K562 (cell line): ENCODE data around the gene CREM. TPM values are rescaled to one million over a fixed set of nuclear protein-coding genes. Genes with fewer than 3 reads are reported as not detected.

Experiments used
- BRD9 ChIP-seq: fragments of 450-650 bp; IDR thresholded peaks from 2 replicates; pipeline ENCODE4 v1.6.1; 2018; ENCODE audit warnings: low read depth; ENCODE audit not compliant: partially characterized antibody
- CBFA2T2 ChIP-seq: fragments of 450-650 bp; conservative IDR thresholded peaks from 2 replicates; pipeline ENCODE4 v1.6.1; 2017; ENCODE audit warnings: mild to moderate bottlenecking
- IRF2 ChIP-seq: sonication (generic); formaldehyde crosslinking; IDR thresholded peaks from 2 replicates; pipeline ENCODE4 v1.8.1; 2022; ENCODE audit warnings: mild to moderate bottlenecking, missing genetic modification reagents
- KAT8 ChIP-seq: fragments of 450-650 bp; IDR thresholded peaks from 2 replicates; pipeline ENCODE4 v1.6.1; 2016; ENCODE audit warnings: low read depth, mild to moderate bottlenecking
- MECOM ChIP-seq: fragments of 250-450 bp; sonication (Bioruptor Pico); IDR thresholded peaks from 2 replicates; pipeline ENCODE4 v1.8.0; 2022; ENCODE audit warnings: inconsistent platforms
- NFRKB ChIP-seq: fragments of 450-650 bp; IDR thresholded peaks from 2 replicates; pipeline ENCODE4 v1.6.1; 2016; ENCODE audit warnings: low read depth
- POLR2G ChIP-seq: fragments of 200-400 bp; formaldehyde crosslinking; IDR thresholded peaks from 2 replicates; pipeline ENCODE4 v1.6.1; 2017; ENCODE audit warnings: low read depth, mild to moderate bottlenecking, antibody characterized with exemption, low read length, moderate library complexity
- REST ChIP-seq, 2 experiments: fragments of 450-650 bp; formaldehyde crosslinking in 1 of 2; IDR thresholded peaks; 2 replicates each; pipeline versions ENCODE4 v1.4.0 to v1.6.1; 2014 to 2020; ENCODE audit warnings: mild to moderate bottlenecking in 2 of 2, borderline replicate concordance in 1 of 2, low read depth in 1 of 2
- TCFL5 ChIP-seq: fragments of 250-450 bp; sonication (Bioruptor Pico); conservative IDR thresholded peaks from 2 replicates; pipeline ENCODE4 v1.6.1; 2021; ENCODE audit warnings: mild to moderate bottlenecking, moderate library complexity, matching md5 sums
- USF1 ChIP-seq: sonication (generic); formaldehyde crosslinking; IDR thresholded peaks from 2 replicates; pipeline ENCODE4 v1.9.0; 2022; ENCODE audit warnings: mild to moderate bottlenecking, missing genetic modification reagents
- ZNF143 ChIP-seq: sonication (generic); formaldehyde crosslinking; IDR thresholded peaks from 2 replicates; pipeline ENCODE4 v1.9.0; 2022; ENCODE audit warnings: mild to moderate bottlenecking, missing genetic modification reagents
- ZNF184 ChIP-seq: sonication (generic); formaldehyde crosslinking; IDR thresholded peaks from 2 replicates; pipeline ENCODE4 v1.5.0; 2020; ENCODE audit warnings: missing genetic modification reagents
- ZNF384 ChIP-seq: IDR thresholded peaks from 2 replicates; pipeline ENCODE4 v1.6.1; 2012; ENCODE audit warnings: low read depth, low read length, improper control_type of control experiment
- ZNF511 ChIP-seq: sonication (generic); formaldehyde crosslinking; IDR thresholded peaks from 2 replicates; pipeline ENCODE4 v1.8.0; 2022; ENCODE audit warnings: mild to moderate bottlenecking, missing genetic modification reagents
- ZNF583 ChIP-seq: fragments of 250-450 bp; sonication (Bioruptor Pico); IDR thresholded peaks from 2 replicates; pipeline ENCODE4 v1.4.0; 2020
- ZNF589 ChIP-seq: fragments of 200-800 bp; sonication (Bioruptor generic); IDR thresholded peaks from 2 replicates; pipeline ENCODE4 v1.6.1; 2016; ENCODE audit warnings: low read depth, missing genetic modification characterization, missing compliant biosample characterization
- ZNF644 ChIP-seq: fragments of 200-800 bp; sonication (Bioruptor generic); IDR thresholded peaks from 2 replicates; pipeline ENCODE4 v1.6.1; 2016; ENCODE audit warnings: low read depth, missing genetic modification characterization, missing compliant biosample characterization
- polyA plus RNA-seq, 8 experiments: library from polyadenylated mRNA; depleted of rRNA in 4 of 8; stranded (reverse) in 5 of 8; unstranded in 3 of 8; fragments of >200 nt; fragmentation: Nextera tagmentation in 2 of 8; fragmentation: Illumina TruSeq in 1 of 8; extraction: Ambion mirVana in 2 of 8; extraction: Trizol in 1 of 8; gene quantifications; 2 replicates each; pipeline versions ENCODE4 v1.2.1 to v1.2.3, GENCODE V29; 2011 to 2014; ENCODE audit warnings: inconsistent platforms in 1 of 8, missing spikeins in 1 of 8
- total RNA-seq, 7 experiments: library from RNA; depleted of rRNA in 6 of 7; stranded (reverse); fragments of >200 nt in 6 of 7; fragmentation: Illumina TruSeq in 2 of 7; extraction: Trizol in 2 of 7; gene quantifications; 2 replicates each; pipeline versions ENCODE4 v1.2.1 to v1.2.3, GENCODE V29; 2011 to 2021; ENCODE audit warnings: low replicate concordance in 1 of 7
- TF ChIP-seq, protein P1 (sequence below): fragments of 250-450 bp; sonication (Bioruptor Pico); IDR thresholded peaks from 2 replicates; pipeline ENCODE4 v1.8.0; 2022; ENCODE audit warnings: inconsistent platforms

The CREM gene
- total and polyA plus RNA-seq, 9 of the 15 experiments (the other 6 are each of a cell fraction or from before 2014, with no cell fraction given): 39.1 to 70.2 (median 48.3) TPM

GRCh38 chr10:35126530-35127288, at the start of gene CREM (continued):
- TF ChIP-seq REST (IDR thresholded peaks at IDR 0.05; ENCODE audit: borderline replicate concordance) (peak; percentile 42), REST (CRISPR knock-in tag; IDR thresholded peaks at IDR 0.05; ENCODE audit: low read depth) (no peak), NFRKB (no peak; the same call in 1 of the 2 replicates), ZNF143 (no peak), BRD9 (peak; percentile 62), ZNF583 (CRISPR knock-in tag) (no peak), CBFA2T2 (no peak), IRF2 (CRISPR knock-in tag) (no peak), ZNF384 (peak; percentile 89), USF1 (CRISPR knock-in tag) (no peak), ZNF589 (peak; percentile 32; the same call in 1 of the 2 replicates), MECOM (CRISPR knock-in tag) (no peak), TCFL5 (CRISPR knock-in tag) (no peak), ZNF644 (tag) (no peak), ZNF511 (no peak; the same call in 1 of the 2 replicates), ZNF184 (CRISPR knock-in tag) (no peak), POLR2G (peak; percentile 95), KAT8 (no peak)
- TF ChIP-seq, protein P1, sequence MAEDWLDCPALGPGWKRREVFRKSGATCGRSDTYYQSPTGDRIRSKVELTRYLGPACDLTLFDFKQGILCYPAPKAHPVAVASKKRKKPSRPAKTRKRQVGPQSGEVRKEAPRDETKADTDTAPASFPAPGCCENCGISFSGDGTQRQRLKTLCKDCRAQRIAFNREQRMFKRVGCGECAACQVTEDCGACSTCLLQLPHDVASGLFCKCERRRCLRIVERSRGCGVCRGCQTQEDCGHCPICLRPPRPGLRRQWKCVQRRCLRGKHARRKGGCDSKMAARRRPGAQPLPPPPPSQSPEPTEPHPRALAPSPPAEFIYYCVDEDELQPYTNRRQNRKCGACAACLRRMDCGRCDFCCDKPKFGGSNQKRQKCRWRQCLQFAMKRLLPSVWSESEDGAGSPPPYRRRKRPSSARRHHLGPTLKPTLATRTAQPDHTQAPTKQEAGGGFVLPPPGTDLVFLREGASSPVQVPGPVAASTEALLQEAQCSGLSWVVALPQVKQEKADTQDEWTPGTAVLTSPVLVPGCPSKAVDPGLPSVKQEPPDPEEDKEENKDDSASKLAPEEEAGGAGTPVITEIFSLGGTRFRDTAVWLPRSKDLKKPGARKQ (CRISPR knock-in tag): no peak
